ENCODE measurements around the gene KCNQ1OT1.

Gene KCNQ1OT1

GRCh38 chr11:2732940-2733628 is 33.3 kb upstream of the KCNQ1OT1 start:
- no peak overlapping the region for H3K4me3 ChIP-seq (ENCODE audit: low read depth, low read length)

DNA sequence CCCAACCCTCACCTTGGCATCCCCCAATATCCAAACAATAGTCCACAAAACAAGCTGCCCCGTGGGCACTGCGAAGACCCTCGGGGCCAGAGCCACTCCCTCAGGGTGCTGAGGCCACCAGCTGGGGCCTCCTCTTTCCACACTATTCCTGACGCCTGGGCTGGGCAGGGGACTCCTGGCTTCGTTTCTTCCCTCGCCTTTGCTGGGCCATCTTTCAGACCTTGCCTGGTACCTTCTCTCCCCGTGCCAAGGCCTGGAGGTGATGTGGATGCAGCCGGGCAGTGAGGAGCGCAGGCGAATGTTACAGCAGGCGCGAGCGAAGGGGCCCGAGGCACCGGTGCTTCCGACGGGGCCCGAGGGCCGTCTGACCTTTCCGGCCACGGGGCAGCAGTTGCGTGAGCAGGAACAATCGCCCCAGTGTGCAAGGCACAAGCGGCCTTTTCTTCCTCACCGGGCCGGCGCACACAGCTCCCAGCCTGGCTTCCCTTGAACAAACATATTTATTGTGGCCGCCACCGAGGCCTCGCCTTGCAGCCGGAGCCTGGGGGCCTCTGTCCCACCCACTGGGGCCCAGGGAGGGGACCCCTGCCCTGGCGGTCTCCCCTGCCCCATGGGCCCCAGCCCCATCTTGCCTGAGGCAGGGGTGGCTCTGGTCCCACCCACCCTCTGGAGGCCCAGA is 32.6 kb upstream of the KCNQ1OT1 start:
- no peak overlapping the region for H3K4me3 ChIP-seq (ENCODE audit: low read depth, low read length)
- TF ChIP-seq MAX (IDR thresholded peaks at IDR 0.05; ENCODE audit: low read depth, low read length) (no peak), MYC (IDR thresholded peaks at IDR 0.05; ENCODE audit: low read depth, low read length) (no peak), CTCF (IDR thresholded peaks at IDR 0.05; ENCODE audit: low read depth, low read length) (no peak), POLR2A (IDR thresholded peaks at IDR 0.05; ENCODE audit: extremely low read depth, insufficient read length) (no peak)
- DNase-seq (ENCODE audit: low read depth), result no peak

More at GRCh38 chr11:2732940-2733628, 33.3 kb upstream of the KCNQ1OT1 start:
- no peak for TF ChIP-seq MAX (IDR thresholded peaks at IDR 0.05; ENCODE audit: low read depth, low read length)
- no peak for TF ChIP-seq MYC (IDR thresholded peaks at IDR 0.05; ENCODE audit: low read depth, low read length)
- no peak for TF ChIP-seq POLR2A (IDR thresholded peaks at IDR 0.05; ENCODE audit: extremely low read depth, insufficient read length)
- TF ChIP-seq CTCF (IDR thresholded peaks at IDR 0.05; ENCODE audit: low read depth, low read length), result no peak
- DNase-seq (ENCODE audit: low read depth), result no peak

DNA sequence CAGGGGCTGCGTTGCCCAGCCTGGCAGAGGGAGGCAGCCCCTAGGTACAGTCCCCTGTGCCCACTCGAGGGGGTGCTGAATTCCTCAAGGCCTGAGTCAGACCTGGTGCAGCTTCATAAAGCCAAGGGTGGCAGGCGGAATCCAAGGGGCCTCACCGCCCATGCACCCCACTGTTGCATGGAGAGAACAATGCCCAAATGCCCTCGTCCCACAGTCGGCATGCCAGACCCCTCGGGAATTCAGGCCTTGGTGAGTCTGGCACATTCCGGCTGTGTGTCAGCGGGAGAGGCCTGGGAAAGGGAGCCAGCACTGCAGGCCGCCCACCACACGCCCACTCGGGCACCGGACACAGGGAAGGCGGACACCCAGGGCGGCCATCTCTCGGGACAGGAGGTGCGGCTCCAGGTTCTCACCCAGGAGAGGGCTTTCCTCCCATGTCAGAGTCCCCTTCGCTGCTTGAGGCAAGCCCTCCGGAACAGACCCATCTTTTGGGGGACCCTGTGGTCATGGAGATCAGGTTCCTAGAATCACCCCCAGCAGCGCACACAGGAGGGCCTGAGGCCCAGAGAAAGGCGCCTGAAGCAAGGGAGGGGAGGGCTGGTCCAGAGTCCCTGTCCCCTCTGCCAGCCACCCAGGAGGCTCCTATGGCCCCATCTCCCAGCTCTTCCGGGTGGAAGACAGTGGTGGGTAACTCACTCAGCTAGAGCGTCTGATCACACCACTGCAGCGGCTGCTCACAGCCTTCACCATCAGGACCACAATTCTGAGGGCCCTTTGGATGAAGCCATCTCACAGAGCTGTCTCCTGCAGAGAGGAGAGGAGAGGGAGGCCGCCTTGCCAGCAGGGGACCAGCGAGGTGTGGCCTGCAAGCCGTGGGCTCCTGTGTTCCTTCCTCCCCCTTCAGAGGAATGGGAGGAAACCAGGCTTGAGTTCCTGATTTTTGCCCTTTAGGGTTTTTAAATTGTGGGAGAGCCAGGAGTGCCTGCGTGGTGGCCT is 31.6 kb upstream of the KCNQ1OT1 start:
- DNase-seq (ENCODE audit: low read depth), result peak; percentile 24
- no peak overlapping the region for H3K4me3 ChIP-seq (ENCODE audit: low read depth, low read length)
- no peak for TF ChIP-seq MYC (IDR thresholded peaks at IDR 0.05; ENCODE audit: low read depth, low read length)
- no peak for TF ChIP-seq POLR2A (IDR thresholded peaks at IDR 0.05; ENCODE audit: extremely low read depth, insufficient read length)
- TF ChIP-seq CTCF (IDR thresholded peaks at IDR 0.05; ENCODE audit: low read depth, low read length), result no peak
- TF ChIP-seq MAX (IDR thresholded peaks at IDR 0.05; ENCODE audit: low read depth, low read length), result no peak

GRCh38 chr11:2730272-2731129 is 30.7 kb upstream of the KCNQ1OT1 start:
- no peak for DNase-seq (ENCODE audit: low read depth)
- TF ChIP-seq MAX (IDR thresholded peaks at IDR 0.05; ENCODE audit: low read depth, low read length) (no peak), CTCF (IDR thresholded peaks at IDR 0.05; ENCODE audit: low read depth, low read length) (no peak), POLR2A (IDR thresholded peaks at IDR 0.05; ENCODE audit: extremely low read depth, insufficient read length) (no peak), MYC (IDR thresholded peaks at IDR 0.05; ENCODE audit: low read depth, low read length) (no peak)
- H3K4me3 ChIP-seq (ENCODE audit: low read depth, low read length), result no peak overlapping the region

DNA sequence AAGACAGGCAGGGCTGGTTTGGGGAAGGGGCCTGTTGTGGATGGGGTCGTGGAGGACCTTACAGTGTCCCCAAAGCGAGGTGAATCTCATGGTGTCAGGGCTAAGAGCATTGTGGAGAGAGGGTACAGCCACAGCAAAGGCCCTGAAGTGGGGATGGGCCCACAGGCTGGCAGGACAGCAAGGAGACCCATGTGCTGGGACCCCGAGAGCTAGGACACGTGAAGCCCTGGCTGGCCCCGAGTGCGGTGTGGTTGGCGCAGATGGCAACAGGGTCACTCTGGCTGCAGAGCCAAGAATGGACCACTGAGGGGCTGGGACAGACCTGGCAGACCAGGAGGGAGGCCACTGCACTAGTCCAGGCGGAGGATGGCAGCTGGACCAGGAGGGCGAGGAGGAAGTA is 30.0 kb upstream of the KCNQ1OT1 start:
- TF ChIP-seq CTCF (IDR thresholded peaks at IDR 0.05; ENCODE audit: low read depth, low read length) (no peak), MYC (IDR thresholded peaks at IDR 0.05; ENCODE audit: low read depth, low read length) (no peak)
- no peak overlapping the region for H3K4me3 ChIP-seq (ENCODE audit: low read depth, low read length)
- DNase-seq (ENCODE audit: low read depth), result no peak
